ENCODE results near the gene LCN1.

Gene LCN1

GRCh38 chr9:135565141-135565628, 43.9 kb downstream of the LCN1 start:
- Histone ChIP-seq H3K79me2 (ENCODE audit: insufficient read depth, low read length) (no peaks in the 10 kb centered on the region), H2AFZ (ENCODE audit: low read depth, low read length, severe bottlenecking) (no peak overlapping the region), H3K9me3 (ENCODE audit: insufficient read depth, low read length) (no peaks in the 10 kb centered on the region), H3K4me2 (ENCODE audit: low read depth, low read length, poor library complexity, severe bottlenecking) (no peak overlapping the region), H3K9ac (ENCODE audit: low read length) (no peak overlapping the region), H3K36me3 (ENCODE audit: low read length) (no peaks in the 10 kb centered on the region), H3K4me3 (ENCODE audit: insufficient read depth, low read length, poor library complexity, severe bottlenecking) (no peak overlapping the region), H3K27ac (ENCODE audit: low read depth, low read length) (no peak overlapping the region), H4K20me1 (ENCODE audit: low read depth, low read length) (no peaks in the 10 kb centered on the region), H3K9me2 (replicated peaks; ENCODE audit: insufficient read depth, low read length) (no peaks in the 10 kb centered on the region), H3F3A (ENCODE audit: insufficient read depth) (no peaks in the 10 kb centered on the region), H3K27me3 (ENCODE audit: low read length) (no peaks in the 10 kb centered on the region)
- TF ChIP-seq CTCF (IDR thresholded peaks at IDR 0.05; ENCODE audit: insufficient read depth, low read length, poor library complexity, severe bottlenecking) (no peak), EZH2phosphoT487 (conservative IDR thresholded peaks at IDR 0.05; ENCODE audit: low read length) (no peak)

- H3K4me3 ChIP-seq (ENCODE audit: insufficient read depth, low read length, poor library complexity, severe bottlenecking) = no peak overlapping the region
- H4K20me1 ChIP-seq (ENCODE audit: low read depth, low read length) = no peaks in the 10 kb centered on the region
- no peak overlapping the region for H2AFZ ChIP-seq (ENCODE audit: low read depth, low read length, severe bottlenecking)
- H3F3A ChIP-seq (ENCODE audit: insufficient read depth) = no peaks in the 10 kb centered on the region
- no peak for TF ChIP-seq CTCF (IDR thresholded peaks at IDR 0.05; ENCODE audit: insufficient read depth, low read length, poor library complexity, severe bottlenecking)
- no peak for TF ChIP-seq EZH2phosphoT487 (conservative IDR thresholded peaks at IDR 0.05; ENCODE audit: low read length)
- no peaks in the 10 kb centered on the region for H3K79me2 ChIP-seq (ENCODE audit: insufficient read depth, low read length)
- no peak overlapping the region for H3K27ac ChIP-seq (ENCODE audit: low read depth, low read length)
- no peaks in the 10 kb centered on the region for H3K9me3 ChIP-seq (ENCODE audit: insufficient read depth, low read length)
- H3K4me2 ChIP-seq (ENCODE audit: low read depth, low read length, poor library complexity, severe bottlenecking) = no peak overlapping the region
- H3K27me3 ChIP-seq (ENCODE audit: low read length) = no peaks in the 10 kb centered on the region
- H3K36me3 ChIP-seq (ENCODE audit: low read length) = no peaks in the 10 kb centered on the region
- no peaks in the 10 kb centered on the region for H3K9me2 ChIP-seq (replicated peaks; ENCODE audit: insufficient read depth, low read length)
- no peak overlapping the region for H3K9ac ChIP-seq (ENCODE audit: low read length)
These were observed 44.4 kb downstream of the LCN1 start for GRCh38 chr9:135565636-135566035.

GRCh38 chr9:135566552-135566951, 45.3 kb downstream of the LCN1 start:
- no peaks in the 10 kb centered on the region for H3K79me2 ChIP-seq (ENCODE audit: insufficient read depth, low read length)
- H3K4me2 ChIP-seq (ENCODE audit: low read depth, low read length, poor library complexity, severe bottlenecking) = no peak overlapping the region
- no peak overlapping the region for H3K4me3 ChIP-seq (ENCODE audit: insufficient read depth, low read length, poor library complexity, severe bottlenecking)
- no peaks in the 10 kb centered on the region for H3K9me2 ChIP-seq (replicated peaks; ENCODE audit: insufficient read depth, low read length)
- H3K27me3 ChIP-seq (ENCODE audit: low read length) = no peaks in the 10 kb centered on the region
- no peak overlapping the region for H2AFZ ChIP-seq (ENCODE audit: low read depth, low read length, severe bottlenecking)
- TF ChIP-seq CTCF (IDR thresholded peaks at IDR 0.05; ENCODE audit: insufficient read depth, low read length, poor library complexity, severe bottlenecking) (no peak), EZH2phosphoT487 (conservative IDR thresholded peaks at IDR 0.05; ENCODE audit: low read length) (no peak)
- H3K9ac ChIP-seq (ENCODE audit: low read length) = no peak overlapping the region
- H3F3A ChIP-seq (ENCODE audit: insufficient read depth) = no peaks in the 10 kb centered on the region
- no peaks in the 10 kb centered on the region for H3K36me3 ChIP-seq (ENCODE audit: low read length)
- H3K27ac ChIP-seq (ENCODE audit: low read depth, low read length) = no peak overlapping the region
- H3K9me3 ChIP-seq (ENCODE audit: insufficient read depth, low read length) = no peaks in the 10 kb centered on the region
- no peaks in the 10 kb centered on the region for H4K20me1 ChIP-seq (ENCODE audit: low read depth, low read length)

All from SU-DHL-6 (cell line).